Measurements from ENCODE around the gene NRXN3.

GRCh38 chr14:78130356-78130755 lies 39.8 kb upstream of the NRXN3 start:
- no peak for TF ChIP-seq CTCF (IDR thresholded peaks at IDR 0.05)
- no peak for TF ChIP-seq REST (IDR thresholded peaks at IDR 0.05; ENCODE audit: insufficient read depth in 1 of 2, low read depth in 2 of 2, low read length in 1 of 2)
- TF ChIP-seq POLR2AphosphoS5 (IDR thresholded peaks at IDR 0.05; ENCODE audit: low read depth, low read length), result no peak
- TF ChIP-seq SIN3A (IDR thresholded peaks at IDR 0.05; ENCODE audit: borderline replicate concordance, insufficient read depth, low read depth, low read length), result no peak

Data from Panc1 (cell line).